Activated naive CD8-positive, alpha-beta T cell treated with anti-CD3 and anti-CD28 coated beads, Interleukin-2, amount 50 U/mL, for 24 hours (primary cell): ENCODE data around the gene KMT5B.

Source experiments
- ATAC-seq: fragments of 150-1000 bp; cut with Tn5 transposase; one replicate; pipeline ENCODE4 v1.10.0; 2021
- DNase-seq: peaks from one replicate; pipeline ENCODE4 v3.0.0; 2021
- H3K27ac Mint-ChIP-seq: one replicate; pipeline ENCODE4 v1.8.0; 2021; ENCODE audit warnings: mild to moderate bottlenecking, mixed read lengths
- H3K27me3 Mint-ChIP-seq: one replicate; pipeline ENCODE4 v1.8.0; 2021; ENCODE audit warnings: mixed read lengths
- H3K36me3 Mint-ChIP-seq: one replicate; pipeline ENCODE4 v1.8.0; 2021; ENCODE audit warnings: low read depth, mixed read lengths
- H3K4me1 Mint-ChIP-seq: one replicate; pipeline ENCODE4 v1.8.0; 2021; ENCODE audit warnings: mixed read lengths
- H3K4me3 Mint-ChIP-seq: one replicate; pipeline ENCODE4 v1.8.0; 2021; ENCODE audit warnings: mild to moderate bottlenecking, moderate library complexity, mixed read lengths
- H3K9me3 Mint-ChIP-seq: one replicate; pipeline ENCODE4 v1.8.0; 2021; ENCODE audit warnings: mixed read lengths

The KMT5B gene

GRCh38 chr11:68206211-68206610 lies 6.9 kb downstream of the KMT5B start:
- no peaks in the 10 kb centered on the region for H3K9me3 Mint-ChIP-seq
- ATAC-seq (peak; percentile 60), DNase-seq (no peak)
- H3K27ac Mint-ChIP-seq, result no peak overlapping the region
- no peak overlapping the region for H3K4me3 Mint-ChIP-seq
- H3K27me3 Mint-ChIP-seq, result no peaks in the 10 kb centered on the region
- peaks cover 63% of the 10 kb centered on the region for H3K4me1 Mint-ChIP-seq
- H3K36me3 Mint-ChIP-seq, result no peaks in the 10 kb centered on the region

GRCh38 chr11:68204402-68204801 lies 8.7 kb downstream of the KMT5B start:
- no peak for ATAC-seq
- no peak for DNase-seq
- Mint-ChIP-seq H3K9me3 (no peaks in the 10 kb centered on the region), H3K4me3 (no peak overlapping the region), H3K27ac (no peak overlapping the region), H3K36me3 (no peaks in the 10 kb centered on the region), H3K27me3 (no peaks in the 10 kb centered on the region), H3K4me1 (peaks cover 63% of the 10 kb centered on the region)

GRCh38 chr11:68202165-68202564 lies 10.9 kb downstream of the KMT5B start:
- Mint-ChIP-seq H3K4me1 (peaks cover 70% of the 10 kb centered on the region), H3K27me3 (no peaks in the 10 kb centered on the region), H3K36me3 (no peaks in the 10 kb centered on the region), H3K27ac (no peak overlapping the region), H3K9me3 (no peaks in the 10 kb centered on the region), H3K4me3 (no peak overlapping the region)
- ATAC-seq (no peak), DNase-seq (no peak)

GRCh38 chr11:68201492-68201891 lies 11.6 kb downstream of the KMT5B start:
- DNase-seq (no peak), ATAC-seq (no peak)
- no peak overlapping the region for H3K27ac Mint-ChIP-seq
- no peaks in the 10 kb centered on the region for H3K36me3 Mint-ChIP-seq
- H3K4me1 Mint-ChIP-seq, result peaks cover 67% of the 10 kb centered on the region
- H3K4me3 Mint-ChIP-seq, result no peak overlapping the region
- H3K27me3 Mint-ChIP-seq, result no peaks in the 10 kb centered on the region
- no peaks in the 10 kb centered on the region for H3K9me3 Mint-ChIP-seq

- Mint-ChIP-seq H3K9me3 (no peaks in the 10 kb centered on the region), H3K27ac (peak overlapping the region; percentile 33), H3K4me3 (no peak overlapping the region), H3K4me1 (peaks cover 66% of the 10 kb centered on the region), H3K27me3 (no peaks in the 10 kb centered on the region), H3K36me3 (no peaks in the 10 kb centered on the region)
- no peak for DNase-seq
- ATAC-seq, result no peak
These were observed 12.5 kb downstream of the KMT5B start for GRCh38 chr11:68200639-68201038.

GRCh38 chr11:68199295-68199987 lies 13.7 kb downstream of the KMT5B start:
- Mint-ChIP-seq H3K9me3 (no peaks in the 10 kb centered on the region), H3K4me3 (no peak overlapping the region), H3K36me3 (no peaks in the 10 kb centered on the region), H3K27me3 (no peaks in the 10 kb centered on the region), H3K27ac (no peak overlapping the region), H3K4me1 (peaks cover 68% of the 10 kb centered on the region)
- DNase-seq (no peak), ATAC-seq (no peak)

GRCh38 chr11:68196219-68196618 lies 16.9 kb downstream of the KMT5B start:
- Mint-ChIP-seq H3K4me1 (peaks cover 74% of the 10 kb centered on the region), H3K27me3 (no peaks in the 10 kb centered on the region), H3K36me3 (no peaks in the 10 kb centered on the region), H3K4me3 (no peak overlapping the region), H3K9me3 (no peaks in the 10 kb centered on the region), H3K27ac (no peak overlapping the region)
- DNase-seq (no peak), ATAC-seq (no peak)

- Mint-ChIP-seq H3K27ac (no peak overlapping the region), H3K9me3 (no peaks in the 10 kb centered on the region), H3K4me1 (peaks cover 62% of the 10 kb centered on the region), H3K36me3 (no peaks in the 10 kb centered on the region), H3K4me3 (no peak overlapping the region), H3K27me3 (no peaks in the 10 kb centered on the region)
- ATAC-seq, result no peak
- DNase-seq, result no peak
These were observed 18.3 kb downstream of the KMT5B start for GRCh38 chr11:68194675-68195294.

GRCh38 chr11:68193018-68193417 lies 20.1 kb downstream of the KMT5B start:
- Mint-ChIP-seq H3K9me3 (no peaks in the 10 kb centered on the region), H3K27ac (no peak overlapping the region), H3K4me1 (peaks cover 45% of the 10 kb centered on the region), H3K4me3 (no peak overlapping the region), H3K27me3 (no peaks in the 10 kb centered on the region), H3K36me3 (no peaks in the 10 kb centered on the region)
- ATAC-seq (no peak), DNase-seq (no peak)

- no peak for DNase-seq
- Mint-ChIP-seq H3K9me3 (no peaks in the 10 kb centered on the region), H3K4me3 (no peak overlapping the region), H3K36me3 (peaks cover 3% of the 10 kb centered on the region), H3K4me1 (peaks cover 42% of the 10 kb centered on the region), H3K27me3 (no peaks in the 10 kb centered on the region), H3K27ac (no peak overlapping the region)
- no peak for ATAC-seq
These were observed 21.2 kb downstream of the KMT5B start for GRCh38 chr11:68191661-68192579.

- ATAC-seq (no peak), DNase-seq (no peak)
- H3K4me1 Mint-ChIP-seq, result peaks cover 29% of the 10 kb centered on the region
- H3K36me3 Mint-ChIP-seq, result peaks cover 4% of the 10 kb centered on the region
- H3K27ac Mint-ChIP-seq, result no peak overlapping the region
- no peak overlapping the region for H3K4me3 Mint-ChIP-seq
- H3K27me3 Mint-ChIP-seq, result no peaks in the 10 kb centered on the region
- H3K9me3 Mint-ChIP-seq, result no peaks in the 10 kb centered on the region
These were observed 23.2 kb downstream of the KMT5B start for GRCh38 chr11:68189888-68190287.

- Mint-ChIP-seq H3K36me3 (peaks cover 5% of the 10 kb centered on the region), H3K4me1 (peaks cover 24% of the 10 kb centered on the region), H3K9me3 (no peaks in the 10 kb centered on the region), H3K27ac (no peak overlapping the region), H3K27me3 (no peaks in the 10 kb centered on the region), H3K4me3 (no peak overlapping the region)
- ATAC-seq (no peak), DNase-seq (no peak)
These were observed 24.0 kb downstream of the KMT5B start for GRCh38 chr11:68189082-68189481.

- DNase-seq (no peak), ATAC-seq (no peak)
- Mint-ChIP-seq H3K4me1 (peaks cover 6% of the 10 kb centered on the region), H3K27ac (no peak overlapping the region), H3K9me3 (no peaks in the 10 kb centered on the region), H3K36me3 (peaks cover 10% of the 10 kb centered on the region), H3K4me3 (no peak overlapping the region), H3K27me3 (no peaks in the 10 kb centered on the region)
These were observed 27.0 kb downstream of the KMT5B start for GRCh38 chr11:68186061-68186460.

- peaks cover 7% of the 10 kb centered on the region for H3K36me3 Mint-ChIP-seq
- H3K4me1 Mint-ChIP-seq, result peaks cover 3% of the 10 kb centered on the region
- H3K4me3 Mint-ChIP-seq, result no peak overlapping the region
- no peaks in the 10 kb centered on the region for H3K9me3 Mint-ChIP-seq
- no peaks in the 10 kb centered on the region for H3K27me3 Mint-ChIP-seq
- ATAC-seq, result no peak
- no peak overlapping the region for H3K27ac Mint-ChIP-seq
- DNase-seq, result no peak
These were observed 31.2 kb downstream of the KMT5B start for GRCh38 chr11:68181719-68182451.
